NCI-H146 (cell line): ENCODE measurements around the gene TRAF3.
A peak's percentile ranks its signal among the peaks of the same experiment; 100 is the strongest.
"Not testable (repeated sequence)": the region's sequence is repeated elsewhere in the genome, so short reads cannot be mapped to it uniquely, and the experiment has no call there.

Experiments
- DNase-seq: peaks from one replicate; lab custom pipeline; 2025; lab: John Stamatoyannopoulos, UW

Gene TRAF3

GRCh38 chr14:102892651-102893050, 115.4 kb downstream of the TRAF3 start:
- no peak for DNase-seq

- no peak for DNase-seq
Measured at GRCh38 chr14:102893452-102893851, 116.2 kb downstream of the TRAF3 start.

- not testable (repeated sequence) for DNase-seq
Measured at GRCh38 chr14:102896735-102897134, 119.5 kb downstream of the TRAF3 start.

- DNase-seq: no peak
Measured at GRCh38 chr14:102897299-102898027, 120.2 kb downstream of the TRAF3 start.

GRCh38 chr14:102898298-102898697, 121.0 kb downstream of the TRAF3 start:
- peak; percentile 44 for DNase-seq

- peak; percentile 97 for DNase-seq
Measured at GRCh38 chr14:102898776-102899515, 121.7 kb downstream of the TRAF3 start.

GRCh38 chr14:102899516-102899900, 122.3 kb downstream of the TRAF3 start:
- DNase-seq: no peak

- DNase-seq: no peak
Measured at GRCh38 chr14:102900631-102901571, 123.7 kb downstream of the TRAF3 start.

- DNase-seq: no peak
Measured at GRCh38 chr14:102901633-102902032, 124.4 kb downstream of the TRAF3 start.

GRCh38 chr14:102902086-102902485, 124.8 kb downstream of the TRAF3 start:
- DNase-seq: no peak

- peak; percentile 64 for DNase-seq
Measured at GRCh38 chr14:102902523-102903247, 125.4 kb downstream of the TRAF3 start.

GRCh38 chr14:102903248-102903888, 126.1 kb downstream of the TRAF3 start:
- no peak for DNase-seq

GRCh38 chr14:102903889-102904512, 126.8 kb downstream of the TRAF3 start:
- DNase-seq: no peak

- no peak for DNase-seq
Measured at GRCh38 chr14:102905116-102906108, 128.2 kb downstream of the TRAF3 start.

GRCh38 chr14:102906616-102907302, 129.5 kb downstream of the TRAF3 start:
- no peak for DNase-seq

GRCh38 chr14:102907303-102907844, 130.1 kb downstream of the TRAF3 start:
- DNase-seq: no peak

GRCh38 chr14:102907980-102908730, 130.9 kb downstream of the TRAF3 start:
- DNase-seq: no peak
